ENCODE results near the gene GALNT10. TPM values are rescaled to one million over a fixed set of nuclear protein-coding genes. Genes with fewer than 3 reads are reported as not detected.

GALNT10 gene
- total RNA-seq, 1 experiment from 2014 or later = 27.8 TPM

GRCh38 chr5:154211641-154212390 lies 21.3 kb downstream of the GALNT10 start:
- no TSS peak for BruUV-seq (replicated peaks)
- RAD21 ChIA-PET (ENCODE audit: low non-redundant PET in 1 of 2, low total read pairs in 2 of 2, uncharacterized antibody in 2 of 2, unreplicated experiment in 2 of 2) = no interaction called here
- POLR2A ChIA-PET = no interaction called here
- H2AFZ ChIP-seq (ENCODE audit: low read depth, low read length, poor library complexity, severe bottlenecking) = no peak overlapping the region
- no peaks in the 10 kb centered on the region for H3K79me2 ChIP-seq (ENCODE audit: insufficient read depth, low read length)
- H3K9me2 ChIP-seq (ENCODE audit: insufficient read depth) = no peaks in the 10 kb centered on the region
- ATAC-seq = no peak
- CTCF ChIA-PET = no interaction called here
- H3K27me3 ChIP-seq (ENCODE audit: insufficient read depth, low read length) = no peaks in the 10 kb centered on the region
- no peaks in the 10 kb centered on the region for H4K20me1 ChIP-seq (ENCODE audit: insufficient read depth)
- no peak overlapping the region for H3K27ac ChIP-seq (ENCODE audit: low read depth, low read length)
- TF ChIP-seq CEBPB (IDR thresholded peaks at IDR 0.05; ENCODE audit: low read depth) (no peak), ZNF274 (IDR thresholded peaks at IDR 0.05; ENCODE audit: low read depth, low read length) (no peak), EGR1 (IDR thresholded peaks at IDR 0.05; ENCODE audit: low read depth) (no peak), ZBTB33 (IDR thresholded peaks at IDR 0.05; ENCODE audit: extremely low read depth, insufficient replicate concordance, low read length) (no peak), YY1 (IDR thresholded peaks at IDR 0.05; ENCODE audit: extremely low read depth, insufficient replicate concordance, low read depth, low read length) (no peak), TCF7L2 (IDR thresholded peaks at IDR 0.05; ENCODE audit: borderline replicate concordance, extremely low read depth, insufficient read depth, insufficient read length) (no peak), SRF (IDR thresholded peaks at IDR 0.05; ENCODE audit: low read depth) (no peak), POLR2AphosphoS5 (IDR thresholded peaks at IDR 0.05; ENCODE audit: low read depth, low read length) (no peak), MAX (IDR thresholded peaks at IDR 0.05) (no peak), POLR2A (IDR thresholded peaks at IDR 0.05; ENCODE audit: borderline replicate concordance, extremely low read depth, insufficient read depth, insufficient read length) (no peak), RAD21 (IDR thresholded peaks at IDR 0.05; ENCODE audit: low read depth) (no peak), SIN3A (IDR thresholded peaks at IDR 0.05; ENCODE audit: low read depth) (no peak), FOSL1 (IDR thresholded peaks at IDR 0.05; ENCODE audit: low read depth) (no peak), CTCF (IDR thresholded peaks at IDR 0.05 in 2 of 3, conservative IDR thresholded peaks at IDR 0.05 in 1 of 3; ENCODE audit: borderline replicate concordance in 1 of 3, insufficient read depth in 1 of 3, low read depth in 2 of 3, low read length in 2 of 3) (no peak), ELF1 (IDR thresholded peaks at IDR 0.05; ENCODE audit: borderline replicate concordance, low read depth) (no peak), ATF3 (IDR thresholded peaks at IDR 0.05) (no peak), SP1 (IDR thresholded peaks at IDR 0.05; ENCODE audit: low read depth) (no peak), JUND (IDR thresholded peaks at IDR 0.05) (no peak), REST (IDR thresholded peaks at IDR 0.05; ENCODE audit: low read depth) (no peak), EZH2 (IDR thresholded peaks at IDR 0.05) (no peak)
- no peak overlapping the region for H3K9ac ChIP-seq (ENCODE audit: low read length)
- no peak overlapping the region for H3K4me2 ChIP-seq (ENCODE audit: low read length)
- intact Hi-C loops (cut with micrococcal nuclease) = no loop called here
- H3K9me3 ChIP-seq (ENCODE audit: control insufficient read depth in 1 of 2, insufficient read depth in 1 of 2, low read depth in 1 of 2, low read length in 2 of 2) = no peaks in the 10 kb centered on the region
- DNase-seq (ENCODE audit: low read depth, low spot score) = no peak
- H3K4me1 ChIP-seq (ENCODE audit: control insufficient read depth in 1 of 2, insufficient read depth in 2 of 2, low read length in 2 of 2) = no peaks in the 10 kb centered on the region
- no peaks in the 10 kb centered on the region; a peak in 1 of 4 replicates for H3K36me3 ChIP-seq (ENCODE audit: control insufficient read depth in 1 of 2, insufficient read depth in 2 of 2, low read length in 2 of 2)
- no peak overlapping the region for H3K4me3 ChIP-seq (replicated peaks in 1 of 2; ENCODE audit: low read depth in 1 of 2, low read length in 2 of 2)

Measured in HCT116 (cell line).